GM11168 (cell line): Measurements from ENCODE around the gene PRDM16.

Experiments
- in situ Hi-C: fragments of 300-500 bp; cut with MboI; formaldehyde crosslinking; loops from one replicate; pipeline ENCODE4 v1.12.0; 2022; ENCODE audit warnings: low sequenced_read_pairs; ENCODE audit not compliant: unreplicated experiment

Gene PRDM16

DNA sequence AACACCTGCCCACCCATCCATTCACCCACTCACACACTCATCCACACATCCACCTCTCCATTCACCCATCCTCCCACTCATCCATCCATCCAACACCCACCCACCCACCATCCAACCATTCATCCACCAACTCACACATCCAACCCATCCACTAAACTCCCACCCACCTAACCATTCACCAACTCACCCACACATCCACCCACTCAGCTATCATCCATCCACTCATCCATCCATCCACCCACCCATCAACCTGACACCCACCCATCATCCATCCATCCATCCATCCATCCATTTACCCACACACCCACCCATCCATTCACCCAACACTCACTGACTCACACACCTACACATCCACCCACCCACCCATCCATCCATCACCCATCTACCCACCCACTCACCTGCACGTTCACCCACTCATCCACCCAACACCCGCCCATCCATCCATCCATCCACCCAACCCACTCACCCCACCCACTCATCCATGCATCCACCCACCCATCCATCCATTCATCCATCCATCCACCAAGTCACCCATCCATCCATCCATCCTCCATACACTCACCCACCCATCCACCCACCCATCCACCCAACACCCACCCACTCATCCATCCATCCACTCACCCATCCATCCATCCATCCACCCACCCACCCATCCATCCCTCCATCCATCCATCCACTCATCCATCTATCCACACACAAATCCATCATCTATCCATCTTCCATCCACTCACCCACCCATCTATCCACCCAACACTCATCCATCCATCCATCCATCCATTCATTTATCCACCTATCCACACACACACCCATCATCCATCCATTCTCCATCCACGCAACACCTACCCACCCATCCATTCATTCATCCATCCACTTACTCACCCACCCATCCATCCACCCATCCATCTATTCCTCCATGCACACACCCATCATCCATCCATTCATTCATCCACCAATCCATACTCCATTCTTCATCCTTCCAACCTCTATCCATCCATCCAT, 17.4 kb upstream of the PRDM16 start:
- in situ Hi-C loops = no loop called here

- in situ Hi-C loops = no loop called here
Observed at GRCh38 chr1:3052501-3052900, 16.5 kb upstream of the PRDM16 start.

DNA sequence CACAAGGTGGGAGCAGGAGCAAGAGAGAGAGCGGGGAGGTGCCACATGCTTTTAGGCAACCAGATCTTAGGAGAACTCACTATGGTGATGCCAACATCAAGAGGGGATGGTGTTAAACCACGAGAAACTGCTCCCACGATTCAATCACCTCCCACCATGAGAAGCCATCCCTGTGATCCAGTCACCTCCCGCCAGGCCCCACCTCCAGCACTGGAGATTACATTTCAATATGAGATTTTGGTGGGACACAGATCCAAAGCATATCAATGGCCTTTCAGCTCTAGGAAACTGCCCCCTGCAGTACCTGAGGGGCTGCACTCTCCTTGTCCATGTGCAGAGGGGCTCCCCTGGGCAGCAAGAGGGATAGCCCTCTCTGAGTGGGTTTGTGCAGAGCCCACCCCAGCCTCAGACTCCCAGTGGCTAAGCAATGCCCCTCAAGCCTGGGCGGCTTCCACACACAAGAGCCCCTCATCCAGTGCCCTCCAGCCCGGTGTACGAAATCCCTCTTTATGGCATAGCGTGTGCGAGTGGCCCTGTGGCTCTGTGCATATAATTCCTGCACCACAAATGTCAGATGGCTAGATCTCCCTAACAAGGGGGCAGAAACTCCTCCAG, 15.5 kb upstream of the PRDM16 start:
- in situ Hi-C loops = no loop called here

DNA sequence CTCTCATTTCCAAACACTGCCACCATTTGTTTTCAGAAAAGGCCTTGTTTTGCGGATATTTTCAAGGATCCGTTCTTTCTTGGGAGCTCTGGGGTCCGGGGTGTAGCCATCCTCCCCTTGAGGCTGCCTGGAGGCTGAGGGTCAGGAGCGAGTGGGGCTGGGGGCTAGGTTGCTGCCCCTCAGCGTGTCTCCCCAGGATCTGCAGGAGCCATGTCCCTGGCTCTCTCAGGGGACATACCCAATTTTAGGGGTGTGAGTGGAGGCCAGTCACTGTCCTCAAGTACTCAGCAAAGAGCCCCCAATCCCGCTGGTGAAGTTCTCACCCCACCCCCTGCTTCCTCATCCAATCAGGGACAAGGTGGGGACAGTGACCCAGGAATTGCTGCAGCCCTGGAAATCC, 15.0 kb upstream of the PRDM16 start:
- in situ Hi-C loops = no loop called here

DNA sequence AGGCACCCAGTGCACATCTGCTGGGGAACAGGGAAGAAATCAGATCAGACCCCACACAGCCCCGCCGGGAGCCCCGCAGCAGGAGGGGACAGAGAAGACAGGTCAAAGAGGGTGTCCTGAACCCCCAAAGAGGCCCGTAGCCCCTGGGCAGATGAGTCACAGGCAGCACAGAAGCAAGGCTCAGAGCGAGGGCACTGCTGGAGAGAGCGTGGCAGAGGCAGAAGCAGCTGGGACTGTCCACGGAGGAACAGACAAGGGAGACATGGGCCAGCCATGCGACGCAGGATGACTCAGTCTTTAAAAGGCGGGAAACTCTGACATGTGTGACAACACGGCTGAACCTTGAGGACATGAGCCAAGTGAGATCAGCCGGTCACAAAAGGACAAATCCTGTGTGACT, 14.5 kb upstream of the PRDM16 start:
- in situ Hi-C loops = no loop called here

DNA sequence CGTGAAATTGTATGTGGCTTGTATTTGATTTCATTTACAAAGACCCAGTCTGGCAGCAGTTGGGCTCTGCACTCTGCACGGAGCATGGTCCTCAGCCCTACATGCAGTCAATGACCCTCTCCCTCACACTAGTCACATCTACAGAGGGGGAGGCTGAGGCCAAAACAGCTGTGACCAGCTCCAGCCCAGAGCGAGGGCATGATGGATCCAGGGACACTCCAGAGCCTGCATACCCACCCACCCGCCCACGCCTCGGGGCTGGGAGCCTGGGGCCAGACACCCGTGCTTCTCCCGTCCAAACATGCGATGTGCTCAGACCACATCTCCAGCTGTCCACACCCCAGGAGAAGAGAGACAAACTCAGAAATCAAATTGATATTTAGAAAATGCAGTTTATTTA, 14.0 kb upstream of the PRDM16 start:
- in situ Hi-C loops = no loop called here

DNA sequence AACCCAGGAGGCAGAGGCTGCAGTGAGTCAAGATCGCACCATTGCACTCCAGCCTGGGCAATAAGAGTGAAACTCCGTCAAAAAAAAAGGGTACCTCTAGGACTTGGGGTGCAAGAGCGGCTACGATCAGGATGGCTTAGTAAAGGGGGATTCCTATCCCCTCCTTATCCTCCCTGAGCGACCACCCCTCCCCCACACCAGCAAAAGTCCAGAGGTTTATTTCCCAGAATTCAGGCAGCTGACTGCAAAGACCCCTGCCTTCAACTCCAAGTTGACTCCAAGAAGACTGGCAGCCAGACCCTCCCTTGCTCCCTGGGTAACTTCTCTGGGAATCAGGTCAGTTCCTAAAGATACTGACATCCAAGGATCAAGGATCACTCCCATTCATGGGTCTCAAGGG, 12.4 kb upstream of the PRDM16 start:
- in situ Hi-C loops = no loop called here

DNA sequence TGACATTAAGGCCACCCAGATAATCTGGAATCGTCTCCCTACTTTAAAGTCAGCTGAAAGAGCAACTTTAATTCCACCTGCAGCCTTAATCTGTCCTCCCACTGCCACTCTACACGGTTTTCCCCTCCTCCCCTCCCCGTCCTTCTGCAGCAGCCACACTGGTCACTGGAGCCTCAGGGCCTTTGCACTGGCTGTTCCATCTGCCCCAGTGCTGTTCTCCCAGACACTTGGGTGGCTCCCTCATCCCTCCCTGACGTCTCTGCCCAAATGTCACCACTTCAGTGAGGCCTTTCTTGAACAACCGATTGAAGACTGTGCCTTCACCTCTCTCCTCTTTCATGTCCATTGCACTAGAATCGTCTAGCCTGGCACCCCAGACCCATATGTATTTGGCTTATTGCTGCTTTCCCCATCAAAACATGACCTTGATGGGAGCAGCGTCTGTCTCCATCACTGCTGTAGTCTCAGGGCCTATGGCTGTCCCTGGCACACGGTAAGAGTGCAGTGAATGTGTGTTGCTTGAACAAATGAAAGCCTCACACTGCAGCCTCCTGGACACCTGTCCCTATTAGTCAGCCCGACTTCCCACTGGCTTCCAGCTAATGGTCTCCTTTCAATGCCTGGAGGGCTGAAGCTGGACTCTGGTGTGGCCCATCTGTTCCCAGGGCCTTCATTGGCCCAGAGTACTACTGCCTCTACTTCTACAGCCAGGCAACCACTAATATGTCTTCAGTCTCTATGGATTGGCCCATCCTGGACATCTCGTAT, 10.6 kb upstream of the PRDM16 start:
- in situ Hi-C loops = no loop called here

- in situ Hi-C loops = no loop called here
Observed at GRCh38 chr1:3060127-3060526, 8.9 kb upstream of the PRDM16 start.

DNA sequence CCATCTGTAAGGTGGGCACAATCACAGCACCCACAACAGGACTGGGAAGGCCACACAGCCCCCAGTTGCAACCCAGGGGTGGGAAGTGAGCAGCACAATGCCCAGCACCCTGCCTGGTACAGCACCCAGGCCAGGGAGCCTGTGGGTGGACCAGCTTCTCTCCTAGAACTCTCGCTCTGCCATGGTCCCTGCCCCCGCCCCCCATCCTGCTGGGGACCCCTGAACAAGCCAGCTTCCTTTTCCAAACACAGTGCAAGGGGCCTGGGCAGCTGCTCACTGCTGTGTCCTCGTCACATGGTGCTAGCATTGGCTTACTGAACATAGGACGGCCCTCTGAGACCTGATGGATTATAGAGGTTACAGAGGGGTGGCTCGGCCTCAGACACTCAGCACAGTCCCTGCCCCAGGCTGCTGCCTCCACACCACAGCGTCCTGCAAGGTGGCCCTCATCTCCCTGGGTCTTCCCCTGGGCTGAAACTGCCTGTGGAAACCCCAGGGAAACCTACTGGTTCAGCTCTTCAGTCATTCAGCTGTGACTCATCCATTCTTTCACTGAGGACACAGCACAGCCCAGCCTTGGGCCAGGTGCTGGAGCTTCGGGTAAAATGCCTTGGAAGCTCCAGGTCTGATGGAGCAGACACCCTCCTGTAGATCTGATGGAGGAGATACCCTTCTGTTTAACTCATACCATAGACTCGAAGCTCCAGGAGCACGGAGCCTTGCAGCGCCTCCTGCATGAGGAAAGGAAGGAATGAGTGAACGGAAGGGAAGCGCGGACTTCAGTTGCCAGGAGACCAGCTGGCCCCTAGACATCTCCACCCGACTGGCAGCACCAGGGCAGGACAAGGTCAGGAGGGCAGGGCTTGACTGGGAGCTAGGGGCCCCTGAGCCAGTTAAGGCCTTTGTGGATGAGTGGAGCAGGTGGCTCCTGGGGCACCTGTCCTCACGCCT, 8.1 kb upstream of the PRDM16 start:
- in situ Hi-C loops = no loop called here

DNA sequence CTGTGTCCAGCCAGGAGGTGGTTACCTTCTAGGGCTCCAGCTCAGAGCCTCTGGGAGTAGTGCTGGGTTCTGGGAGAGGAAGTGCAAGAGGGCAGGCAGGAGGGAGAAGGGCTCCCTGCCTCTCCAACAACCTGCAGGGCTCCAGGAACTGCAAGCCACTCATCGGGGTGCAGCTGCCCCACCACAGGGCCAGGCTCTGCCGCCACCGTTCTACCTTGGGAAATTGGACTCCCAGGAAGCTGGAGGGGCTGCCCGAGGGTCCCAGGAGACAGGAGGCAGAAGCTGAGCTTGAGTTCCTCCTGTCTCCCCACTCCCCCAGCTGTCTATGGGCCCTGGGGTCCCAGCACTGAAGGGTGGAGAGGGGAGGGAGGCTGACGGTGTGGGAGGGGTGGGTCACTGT, 7.4 kb upstream of the PRDM16 start:
- in situ Hi-C loops = no loop called here

GRCh38 chr1:3061981-3062615, 6.9 kb upstream of the PRDM16 start:
- in situ Hi-C loops = no loop called here

DNA sequence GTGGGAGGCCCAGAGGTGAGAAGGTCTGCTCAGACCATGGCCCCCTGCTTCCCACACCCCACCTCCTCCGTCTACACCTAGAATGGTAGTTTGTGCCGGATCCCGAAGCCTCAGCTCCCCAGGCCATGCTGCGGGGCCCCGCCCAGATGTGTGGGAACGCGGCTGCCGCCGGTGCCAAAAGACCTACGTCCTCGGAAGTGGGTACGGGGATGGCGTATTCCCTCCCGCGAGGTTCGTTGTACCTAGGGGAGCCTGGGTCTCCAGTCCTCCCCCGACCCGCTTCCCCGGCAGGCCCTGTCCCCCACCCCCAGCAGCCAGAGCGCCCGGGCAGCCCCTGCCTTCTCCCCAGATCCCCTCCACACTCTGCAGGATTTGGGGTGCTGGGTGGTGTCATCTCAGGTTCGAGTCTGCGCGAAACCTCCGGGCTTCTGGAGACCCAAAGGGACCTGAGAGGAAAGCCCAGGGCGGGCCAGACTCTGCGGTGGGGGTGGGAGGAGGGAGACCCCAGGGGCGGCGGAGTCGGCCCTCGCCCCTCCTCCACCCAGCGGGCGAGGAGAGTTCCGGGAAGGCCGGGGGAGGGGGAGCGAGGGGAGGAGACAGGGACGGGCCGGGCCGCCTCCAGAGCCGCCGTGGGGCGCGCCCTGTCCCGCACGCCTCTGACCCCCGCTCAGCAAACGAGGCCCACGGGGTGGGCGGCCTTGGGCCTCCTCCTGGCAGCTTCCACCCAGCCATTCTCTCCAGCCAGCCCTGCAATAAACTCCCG, 6.2 kb upstream of the PRDM16 start:
- in situ Hi-C loops = no loop called here

GRCh38 chr1:3063379-3064295, 5.4 kb upstream of the PRDM16 start:
- in situ Hi-C loops = no loop called here

GRCh38 chr1:3064296-3064850, 4.6 kb upstream of the PRDM16 start:
- in situ Hi-C loops = no loop called here

GRCh38 chr1:3064901-3065300, 4.1 kb upstream of the PRDM16 start:
- in situ Hi-C loops = no loop called here

- in situ Hi-C loops = no loop called here
Observed at GRCh38 chr1:3065396-3065795, 3.6 kb upstream of the PRDM16 start.
